Progenitor cell of endocrine pancreas (in vitro differentiated cells): ENCODE results near the gene TMEM26. TPM values are rescaled to one million over a fixed set of nuclear protein-coding genes. Genes with fewer than 3 reads are reported as not detected.

Experiments
- DNase-seq: peaks from one replicate; pipeline ENCODE4 v3.0.0; 2021; ENCODE audit warnings: low spot score; ENCODE audit not compliant: unreplicated experiment
- H3K27ac Mint-ChIP-seq: 2 replicates; pipeline ENCODE4 v1.8.0; 2021; ENCODE audit warnings: mild to moderate bottlenecking, moderate library complexity, mixed read lengths
- H3K27me3 Mint-ChIP-seq: 2 replicates; pipeline ENCODE4 v1.8.0; 2021; ENCODE audit warnings: mixed read lengths
- H3K36me3 Mint-ChIP-seq: 2 replicates; pipeline ENCODE4 v1.8.0; 2022; ENCODE audit warnings: mixed read lengths; ENCODE audit not compliant: insufficient read depth
- H3K4me1 Mint-ChIP-seq: 2 replicates; pipeline ENCODE4 v1.8.0; 2021; ENCODE audit warnings: low read depth, mixed read lengths
- H3K4me3 Mint-ChIP-seq: 2 replicates; pipeline ENCODE4 v1.8.0; 2021; ENCODE audit warnings: low read depth, mild to moderate bottlenecking, moderate library complexity, mixed read lengths
- H3K9me3 Mint-ChIP-seq: 2 replicates; pipeline ENCODE4 v1.8.0; 2021; ENCODE audit warnings: low read depth, mixed read lengths
- CTCF ChIP-seq: fragments of 200-600 bp; sonication (generic); IDR thresholded peaks from one replicate; pipeline ENCODE4 v1.5.0; 2021; ENCODE audit warnings: antibody characterized with exemption, mild to moderate bottlenecking; ENCODE audit not compliant: unreplicated experiment
- total RNA-seq: library from RNA; stranded (reverse); gene quantifications from 2 replicates; pipeline ENCODE4 v1.2.1, GENCODE V29; 2021

Gene TMEM26
- total RNA-seq, 1 donor from 2014 or later = 0.24 TPM

DNA sequence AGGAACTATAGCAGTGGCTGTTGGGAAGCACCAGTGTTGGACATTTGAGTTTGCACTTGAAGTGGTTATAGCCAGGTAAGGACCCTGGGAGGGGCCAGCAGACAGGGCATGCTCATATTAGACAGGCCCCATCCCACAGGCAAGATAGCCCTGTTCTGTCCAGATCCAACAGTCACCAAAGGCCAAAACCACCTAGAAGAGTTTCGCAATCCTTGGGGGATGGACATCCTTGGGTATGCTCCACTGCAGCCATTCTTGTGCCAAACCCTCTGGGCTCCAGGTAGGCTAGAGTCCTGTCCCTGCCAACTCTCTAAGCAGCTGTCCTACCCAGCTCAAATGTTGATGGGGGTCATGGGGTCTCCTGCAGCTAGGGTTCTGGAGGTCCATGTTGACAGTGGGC, 76.8 kb downstream of the TMEM26 start:
- Mint-ChIP-seq H3K4me3 (no peak overlapping the region), H3K4me1 (no peaks in the 10 kb centered on the region), H3K9me3 (peaks cover 28% of the 10 kb centered on the region), H3K27ac (no peak overlapping the region), H3K27me3 (no peaks in the 10 kb centered on the region), H3K36me3 (peaks cover 1% of the 10 kb centered on the region)
- no peak for TF ChIP-seq CTCF
- DNase-seq = no peak

DNA sequence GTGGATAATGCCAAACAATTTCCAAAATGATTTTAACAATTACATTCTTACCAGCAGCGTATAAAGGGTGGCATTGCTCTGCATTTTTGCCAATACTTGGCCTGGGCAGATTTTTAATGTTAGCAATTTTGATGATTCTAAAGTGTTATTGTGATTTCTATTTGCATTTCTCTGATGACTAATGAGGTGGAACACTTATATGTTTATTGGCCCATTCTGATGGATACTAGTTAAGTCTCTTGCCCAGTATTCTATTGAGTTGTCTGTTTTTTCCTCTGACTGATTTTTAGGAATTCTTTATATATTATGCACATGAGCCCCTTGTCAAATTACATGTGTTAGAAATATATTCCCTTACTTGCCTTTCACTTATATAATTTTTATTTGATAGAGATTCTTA, 86.8 kb downstream of the TMEM26 start:
- DNase-seq = no peak
- H3K36me3 Mint-ChIP-seq = no peaks in the 10 kb centered on the region
- H3K4me1 Mint-ChIP-seq = peaks cover 14% of the 10 kb centered on the region
- peaks cover 3% of the 10 kb centered on the region for H3K9me3 Mint-ChIP-seq
- no peak overlapping the region for H3K4me3 Mint-ChIP-seq
- H3K27me3 Mint-ChIP-seq = no peaks in the 10 kb centered on the region
- TF ChIP-seq CTCF = no peak
- no peak overlapping the region for H3K27ac Mint-ChIP-seq

- no peak for TF ChIP-seq CTCF
- Mint-ChIP-seq H3K4me1 (peaks cover 14% of the 10 kb centered on the region), H3K9me3 (peaks cover 12% of the 10 kb centered on the region), H3K36me3 (peaks cover 6% of the 10 kb centered on the region), H3K4me3 (no peak overlapping the region), H3K27ac (no peak overlapping the region), H3K27me3 (no peaks in the 10 kb centered on the region)
- no peak for DNase-seq
Measured at GRCh38 chr10:61364619-61365018, 88.6 kb downstream of the TMEM26 start.

- H3K4me3 Mint-ChIP-seq = no peak overlapping the region
- peaks cover 14% of the 10 kb centered on the region for H3K4me1 Mint-ChIP-seq
- DNase-seq = no peak
- no peak for TF ChIP-seq CTCF
- no peak overlapping the region for H3K27ac Mint-ChIP-seq
- peaks cover 6% of the 10 kb centered on the region for H3K36me3 Mint-ChIP-seq
- H3K9me3 Mint-ChIP-seq = peaks cover 12% of the 10 kb centered on the region
- H3K27me3 Mint-ChIP-seq = no peaks in the 10 kb centered on the region
Measured at GRCh38 chr10:61363006-61363405, 90.2 kb downstream of the TMEM26 start.

DNA sequence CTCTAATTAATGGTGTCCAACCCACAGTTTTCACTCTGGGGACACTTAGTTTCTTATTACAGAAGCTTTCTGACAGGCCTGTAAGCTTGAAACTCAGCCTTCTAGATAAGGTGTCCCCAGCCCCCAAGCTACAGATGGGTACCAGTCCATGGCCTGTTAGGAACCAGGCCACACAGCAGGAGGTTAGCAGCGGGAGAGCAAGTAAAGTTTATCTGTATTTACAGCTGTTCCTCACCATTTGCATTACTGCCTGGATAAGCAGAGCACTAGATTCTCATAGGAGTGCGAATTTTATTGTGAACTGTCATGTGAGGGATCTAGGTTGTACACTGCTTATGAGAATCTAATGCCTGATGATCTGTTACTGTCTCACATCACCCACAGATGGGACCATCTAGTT, 93.7 kb downstream of the TMEM26 start:
- no peak overlapping the region for H3K4me3 Mint-ChIP-seq
- no peak for TF ChIP-seq CTCF

GRCh38 chr10:61357687-61358086, 95.5 kb downstream of the TMEM26 start:
- Mint-ChIP-seq H3K4me3 (no peak overlapping the region), H3K4me1 (peaks cover 10% of the 10 kb centered on the region), H3K36me3 (peaks cover 6% of the 10 kb centered on the region), H3K9me3 (peaks cover 9% of the 10 kb centered on the region), H3K27me3 (peaks cover 6% of the 10 kb centered on the region), H3K27ac (no peak overlapping the region)
- TF ChIP-seq CTCF = no peak
- no peak for DNase-seq

More for the DNA sequence above, 93.7 kb downstream of the TMEM26 start:
- Mint-ChIP-seq H3K4me1 (peaks cover 14% of the 10 kb centered on the region), H3K27me3 (no peaks in the 10 kb centered on the region), H3K36me3 (peaks cover 6% of the 10 kb centered on the region), H3K27ac (no peak overlapping the region), H3K9me3 (peaks cover 9% of the 10 kb centered on the region)
- DNase-seq = no peak
